Measurements from ENCODE around the gene RUNDC3A.

RUNDC3A gene

GRCh38 chr17:44308320-44308818 lies at the start of gene RUNDC3A:
Gene RUNDC3A, plus strand, starts transcription at chr17:44308601. Its CDS starts 232 bp downstream, at chr17:44308833.
- TF ChIP-seq CTCF (IDR thresholded peaks at IDR 0.05) = no peak
- H3K27ac ChIP-seq = peak within 1 kb of the TSS in 1 of 2 donors; percentile 37
- DNase-seq (ENCODE audit: low spot score) = no peak
- peak within 1 kb of the TSS; percentile 72 for H3K4me3 ChIP-seq

- no peak for DNase-seq (ENCODE audit: low spot score)
- no peak overlapping the region for H3K4me3 ChIP-seq
- TF ChIP-seq CTCF (IDR thresholded peaks at IDR 0.05) = no peak
Measured at GRCh38 chr17:44258811-44259351, 49.5 kb upstream of the RUNDC3A start.

GRCh38 chr17:44260296-44260695 lies 48.1 kb upstream of the RUNDC3A start:
- Histone ChIP-seq H3K4me3 (no peak overlapping the region), H3K27ac (no peak overlapping the region)
- no peak for TF ChIP-seq CTCF (IDR thresholded peaks at IDR 0.05)
- DNase-seq (ENCODE audit: low spot score) = no peak

More at GRCh38 chr17:44258811-44259351, 49.5 kb upstream of the RUNDC3A start:
- no peak overlapping the region for H3K27ac ChIP-seq

GRCh38 chr17:44262654-44263225 lies 45.7 kb upstream of the RUNDC3A start:
- TF ChIP-seq CTCF (IDR thresholded peaks at IDR 0.05) = no peak
- H3K27ac ChIP-seq = no peak overlapping the region
- DNase-seq (ENCODE audit: low spot score) = no peak
- no peak overlapping the region for H3K4me3 ChIP-seq

GRCh38 chr17:44263345-44263902 lies 45.0 kb upstream of the RUNDC3A start:
- no peak overlapping the region for H3K27ac ChIP-seq
- H3K4me3 ChIP-seq = no peak overlapping the region
- DNase-seq (ENCODE audit: low spot score) = no peak
- TF ChIP-seq CTCF (IDR thresholded peaks at IDR 0.05) = no peak

GRCh38 chr17:44266402-44267164 lies 41.8 kb upstream of the RUNDC3A start:
- Histone ChIP-seq H3K4me3 (no peak overlapping the region), H3K27ac (no peak overlapping the region)
- no peak for DNase-seq (ENCODE audit: low spot score)
- TF ChIP-seq CTCF (IDR thresholded peaks at IDR 0.05) = no peak

All from coronary artery (tissue), 2 donors.